Suppressor macrophage (primary cell): ENCODE results near the gene KAZN.

Experiments used
- DNase-seq, 4 experiments: peaks; one replicate each; pipeline ENCODE4 v3.0.0-alpha.2; 2020 to 2022

The KAZN gene

GRCh38 chr1:14803002-14803789 is 204.7 kb downstream of the KAZN start:
- DNase-seq = no peak

DNA sequence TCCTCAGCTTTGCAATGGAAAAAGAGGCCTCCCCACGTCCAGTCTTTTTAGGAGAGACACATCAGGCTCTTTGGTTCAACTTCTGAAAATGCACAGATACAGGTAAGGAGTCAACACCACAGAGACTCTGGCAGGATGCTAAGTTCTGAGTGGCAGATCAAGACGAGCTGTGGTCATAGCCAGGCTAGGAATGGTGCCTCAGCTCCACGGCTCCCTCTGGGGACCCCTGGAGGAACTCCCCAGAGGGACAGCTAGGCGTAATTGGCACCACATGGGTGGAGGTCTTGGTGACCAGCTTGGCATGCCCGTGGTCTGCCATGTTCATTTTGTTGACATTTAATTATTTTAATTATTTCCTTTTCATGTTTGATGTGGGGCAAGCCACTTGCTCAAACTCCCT is 206.1 kb downstream of the KAZN start:
- peak; percentile 30 to 66 (median 50) for DNase-seq

GRCh38 chr1:14806772-14807171 is 208.3 kb downstream of the KAZN start:
- DNase-seq = no peak

DNA sequence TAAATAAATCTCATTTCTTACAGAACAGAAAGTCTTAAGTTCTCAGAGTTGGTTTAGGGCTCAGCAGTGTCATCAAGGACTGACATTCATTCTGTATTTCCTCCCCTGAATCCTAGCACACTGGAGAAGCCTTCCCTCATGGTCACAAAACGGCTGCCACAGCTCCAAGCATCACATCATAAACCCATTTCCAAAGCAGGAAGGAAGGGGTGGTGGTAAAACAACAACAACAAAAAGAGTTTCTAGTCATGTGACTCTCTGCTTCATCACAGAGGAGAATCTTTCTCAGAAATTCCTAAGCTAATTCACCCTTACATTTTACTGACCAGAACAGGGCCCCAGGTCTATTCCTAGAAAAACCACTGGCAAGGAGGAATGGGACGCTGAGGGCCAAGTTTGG is 210.3 kb downstream of the KAZN start:
- DNase-seq = no peak

DNA sequence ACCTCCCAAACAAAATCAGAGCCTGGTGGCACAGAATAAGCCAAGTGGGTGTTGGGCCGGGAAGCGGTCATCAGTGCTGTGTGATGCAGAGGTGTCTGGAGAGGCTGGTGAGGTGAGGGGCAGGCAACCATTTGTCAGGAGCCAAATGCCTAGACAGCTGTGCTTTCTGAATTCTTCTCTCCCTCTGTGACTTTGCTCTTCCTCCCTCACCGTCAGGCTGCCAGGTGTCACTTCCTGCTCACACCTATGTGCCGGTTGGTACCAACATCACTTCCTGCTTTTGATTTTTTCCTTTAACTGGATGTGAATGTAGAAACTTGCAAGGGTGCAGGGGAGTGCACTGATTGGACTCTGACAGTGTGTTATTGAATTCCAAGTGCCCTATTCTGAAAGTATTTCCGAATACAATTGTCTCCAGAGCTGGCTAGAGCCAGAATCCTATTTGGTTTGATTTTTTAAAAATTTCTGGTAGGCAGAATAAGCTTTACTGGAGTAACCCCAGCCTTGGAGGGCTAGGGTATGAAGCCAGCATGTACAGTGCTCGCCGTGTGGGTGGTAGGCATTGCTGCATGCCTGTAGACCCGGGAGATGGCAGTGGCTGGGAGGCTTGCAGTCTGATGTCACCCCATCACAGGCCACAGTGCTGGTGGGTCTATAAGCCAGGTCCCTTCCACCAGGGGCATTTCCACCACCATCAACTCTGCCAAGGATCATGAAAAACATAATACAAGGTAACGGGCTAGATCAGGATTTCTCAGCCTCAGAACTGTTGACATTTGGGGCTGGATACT is 210.9 kb downstream of the KAZN start:
- DNase-seq = no peak

GRCh38 chr1:14810595-14811361 is 212.3 kb downstream of the KAZN start:
- no peak for DNase-seq

DNA sequence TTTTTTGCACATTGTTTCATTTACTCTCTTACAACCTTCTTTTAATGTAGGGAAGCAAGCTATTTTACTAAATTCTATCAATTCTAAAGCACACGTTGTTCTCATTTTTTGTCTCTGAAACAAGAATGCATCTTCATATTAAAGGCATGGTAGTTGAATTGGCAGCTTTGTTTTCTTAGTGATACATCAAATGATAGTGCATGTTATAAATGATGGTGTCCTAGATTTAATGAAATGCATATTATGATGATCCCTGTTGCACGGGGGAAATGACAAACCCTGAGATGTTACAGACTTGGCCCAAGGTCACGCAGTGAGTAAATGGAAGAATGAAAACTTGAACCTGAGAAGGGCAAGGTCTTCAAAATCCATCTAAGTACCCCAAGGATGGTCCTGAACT is 213.1 kb downstream of the KAZN start:
- no peak for DNase-seq

GRCh38 chr1:14812189-14812588 is 213.7 kb downstream of the KAZN start:
- no peak for DNase-seq

- no peak for DNase-seq
Observed at GRCh38 chr1:14815175-14815877, 216.8 kb downstream of the KAZN start.

DNA sequence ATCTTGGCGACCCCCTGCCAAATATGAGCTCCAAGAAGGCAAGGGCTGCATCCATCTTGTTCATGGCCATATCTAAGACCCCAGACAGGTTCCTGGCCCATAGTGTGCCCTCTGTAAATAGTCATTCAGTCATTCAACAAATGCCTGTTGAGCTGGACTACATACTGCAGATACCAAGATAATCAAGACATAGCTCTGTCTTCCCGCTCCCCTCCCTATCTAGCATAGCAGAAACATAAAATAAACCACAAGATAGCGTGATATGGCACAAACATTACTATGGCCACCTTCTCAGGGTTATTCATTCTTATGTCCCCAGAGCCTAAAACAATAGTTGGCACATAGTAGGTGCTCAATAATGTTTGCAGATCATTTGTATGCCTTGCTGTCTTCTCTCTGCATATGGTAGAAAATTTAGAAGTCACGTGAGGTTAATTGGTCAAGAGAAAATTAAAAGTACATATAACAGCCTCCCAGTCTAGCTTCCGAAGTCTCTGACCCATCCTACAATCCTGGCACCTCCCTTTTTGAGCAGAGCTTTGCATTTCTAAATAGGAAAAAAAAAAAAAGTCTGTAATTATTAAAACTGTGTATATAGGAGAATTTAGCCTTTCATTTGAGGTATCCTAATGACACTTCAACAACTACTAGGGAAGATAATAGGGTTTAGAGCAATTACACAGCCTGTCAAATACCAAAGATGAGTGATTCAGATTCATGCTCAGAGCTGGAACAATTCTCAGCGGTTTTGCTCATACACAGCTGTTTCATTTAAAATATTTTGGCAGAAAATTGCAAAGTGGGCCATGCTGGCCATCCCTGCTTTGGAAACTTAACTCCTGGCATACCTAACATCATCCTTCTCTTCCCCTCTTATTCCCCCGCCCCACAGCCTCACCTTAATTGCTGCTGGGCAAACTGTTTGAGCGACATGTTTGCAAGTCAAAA is 219.0 kb downstream of the KAZN start:
- no peak for DNase-seq

DNA sequence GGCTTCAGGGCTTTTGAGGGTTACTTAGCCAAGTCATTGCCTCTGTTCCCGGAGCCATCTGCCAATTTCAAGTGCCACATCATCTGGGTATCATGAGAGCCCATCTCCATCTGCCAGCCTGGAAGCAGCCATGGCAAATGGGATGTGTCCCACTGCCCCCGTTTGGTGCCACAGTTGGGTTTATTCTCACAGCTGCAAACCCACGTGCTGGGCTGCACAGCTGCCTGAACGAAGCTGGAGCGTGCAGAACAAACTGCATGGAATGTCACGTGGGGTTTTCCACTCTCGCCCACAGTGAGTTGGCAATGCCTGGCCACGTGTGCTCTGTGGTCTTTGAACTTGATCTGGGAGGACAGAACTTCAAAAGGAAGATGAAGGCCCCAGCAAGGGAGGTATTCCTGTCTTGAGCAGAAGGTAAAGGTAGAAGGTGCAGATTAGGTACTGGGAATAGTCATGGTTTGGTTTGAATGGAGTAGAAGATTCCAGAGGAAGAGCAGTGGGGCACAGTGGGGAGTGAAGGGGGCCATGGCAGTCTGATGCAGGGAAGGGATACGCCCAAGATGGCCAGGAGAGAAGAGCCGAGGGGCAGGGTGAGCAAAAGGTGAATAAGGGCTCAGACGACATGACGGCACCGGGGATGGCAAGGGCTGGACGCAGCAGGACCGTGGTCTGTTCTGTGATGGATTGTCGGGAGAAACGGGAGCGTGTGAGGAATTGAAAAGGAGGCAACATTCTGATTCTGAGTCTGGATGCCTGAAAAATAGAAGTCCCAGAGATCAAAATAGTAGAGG is 222.0 kb downstream of the KAZN start:
- DNase-seq = no peak

- no peak for DNase-seq
Observed at GRCh38 chr1:14822493-14822892, 224.0 kb downstream of the KAZN start.

DNA sequence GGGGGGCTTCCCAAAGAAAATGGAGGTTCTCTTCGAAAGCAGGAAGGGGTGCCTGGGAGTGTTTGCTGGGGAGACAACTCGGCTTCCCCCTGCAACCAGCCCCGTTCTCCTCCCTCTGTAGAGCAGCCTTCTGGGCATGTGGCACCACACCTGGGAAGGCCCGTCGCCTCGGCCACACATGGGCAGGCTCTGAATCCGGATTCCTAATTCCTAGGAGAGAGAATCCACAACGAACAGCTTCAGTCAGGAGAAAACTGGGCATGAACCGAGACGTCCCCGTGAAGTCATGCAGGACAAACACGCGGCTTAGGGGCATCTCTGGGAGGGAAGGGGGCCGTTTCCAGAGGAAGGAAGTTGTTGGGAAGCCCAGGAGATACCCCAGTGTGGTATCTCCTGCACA is 224.5 kb downstream of the KAZN start:
- no peak for DNase-seq

- DNase-seq = peak in 3 of 4 experiments; percentile 6 to 23 (median 22)
Observed at GRCh38 chr1:14824314-14824915, 225.9 kb downstream of the KAZN start.

DNA sequence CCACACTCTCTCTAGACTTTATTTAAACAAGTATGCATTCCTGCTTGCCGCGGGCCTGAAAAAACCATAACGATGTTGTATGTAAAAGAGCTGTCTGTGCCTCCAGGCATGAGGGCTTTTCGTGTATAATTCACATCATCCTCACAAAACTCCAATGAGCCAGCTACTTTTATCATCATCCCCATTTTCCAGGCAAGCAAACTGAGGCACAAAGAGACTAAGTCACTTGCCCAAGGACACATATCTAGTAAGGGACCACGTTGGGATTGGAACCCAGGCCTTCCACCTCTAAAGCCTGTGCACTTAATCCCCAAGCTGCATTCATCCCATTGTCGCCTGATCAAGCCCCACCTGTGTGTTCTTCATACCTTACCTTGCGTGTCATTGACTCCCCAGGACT is 226.9 kb downstream of the KAZN start:
- no peak for DNase-seq

DNA sequence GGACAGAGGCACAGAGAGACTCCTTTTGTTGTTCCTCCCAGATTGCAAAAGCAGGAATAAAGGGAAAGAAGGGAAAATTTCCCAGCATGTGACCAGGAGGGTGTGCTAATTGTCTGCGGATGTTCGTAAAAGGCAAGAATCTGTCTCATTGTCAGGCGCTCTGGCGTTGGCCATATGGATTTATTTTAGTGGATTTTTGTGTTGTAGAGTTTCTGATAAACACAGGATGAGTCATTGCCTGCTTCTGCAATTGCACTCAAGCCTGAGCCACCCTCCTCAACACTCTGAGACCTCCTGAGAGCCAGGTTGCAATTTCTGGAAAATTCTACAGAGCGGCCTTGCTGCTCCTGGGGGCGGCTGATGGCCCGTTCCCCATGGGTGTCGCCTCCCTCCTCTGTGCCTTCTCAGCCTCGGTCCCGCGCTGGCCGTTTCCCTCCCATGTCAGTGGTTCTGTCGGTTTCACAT is 227.7 kb downstream of the KAZN start:
- peak; percentile 15 to 42 (median 38) for DNase-seq

DNA sequence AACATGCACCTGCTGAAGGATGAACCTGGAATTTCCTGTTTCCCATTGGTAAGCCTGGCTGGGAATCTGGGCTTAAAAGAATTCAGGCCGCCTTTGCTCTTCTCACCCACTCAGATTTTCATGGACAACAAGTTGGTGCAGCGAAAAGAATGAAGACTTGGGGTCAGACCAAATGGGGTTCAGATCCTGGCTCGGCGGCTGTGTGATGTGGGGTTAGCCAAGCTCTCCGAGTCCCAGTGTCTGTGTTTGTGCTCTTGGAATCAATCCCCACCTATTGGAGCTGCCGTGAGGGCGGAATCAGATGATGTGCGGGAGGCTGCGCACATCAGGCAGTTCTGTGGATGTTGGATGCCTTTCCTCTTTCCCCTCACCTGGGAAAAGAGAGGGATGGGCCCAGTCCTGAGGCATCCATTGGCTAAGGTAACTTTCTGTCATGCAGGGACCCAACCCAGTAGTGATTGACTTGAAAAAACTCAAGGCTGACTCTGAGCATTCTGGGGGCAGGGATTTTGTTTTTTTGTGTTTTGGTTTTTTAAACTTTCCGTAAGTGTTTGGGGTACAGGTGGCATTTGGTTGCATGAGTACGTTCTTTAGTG is 228.3 kb downstream of the KAZN start:
- no peak for DNase-seq

DNA sequence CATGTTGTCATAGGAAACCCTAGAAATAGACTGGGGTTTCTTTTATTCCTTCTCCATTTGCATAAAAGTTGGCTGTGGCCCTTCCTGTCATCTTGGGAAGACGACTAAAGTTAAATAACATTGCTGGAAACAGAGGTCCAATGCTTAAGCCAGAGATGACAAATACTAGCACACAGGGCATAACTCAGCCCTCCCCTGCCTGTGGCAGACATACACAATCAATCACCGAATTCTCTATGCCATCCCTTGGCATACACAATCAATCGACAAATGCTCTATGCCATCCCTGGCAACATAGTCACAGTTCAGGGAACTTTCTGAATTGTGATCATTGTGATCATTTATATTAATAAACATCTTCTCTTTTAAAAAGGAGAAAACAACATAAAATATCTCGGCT is 229.4 kb downstream of the KAZN start:
- no peak for DNase-seq

DNA sequence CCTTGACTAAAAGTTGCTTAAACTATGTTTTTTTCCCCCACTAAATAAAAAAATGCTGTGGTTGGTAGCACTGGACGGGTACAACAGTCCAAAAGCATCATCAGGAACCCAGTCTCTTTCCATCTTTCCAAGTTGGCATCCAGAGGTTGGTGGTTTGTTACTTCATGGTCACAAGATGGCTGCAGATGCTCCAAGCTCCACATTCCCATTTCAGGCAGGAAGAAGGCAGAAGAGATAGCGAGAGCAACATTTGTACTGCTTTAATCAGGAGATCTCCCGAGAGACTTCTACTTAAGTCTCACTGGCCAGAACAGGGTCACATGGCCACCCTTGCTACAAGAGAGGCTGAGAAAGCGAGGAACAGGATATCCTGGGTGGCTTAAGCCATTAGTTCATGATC is 230.2 kb downstream of the KAZN start:
- no peak for DNase-seq

- peak in 2 of 4 experiments; percentile 3 to 12 for DNase-seq
Observed at GRCh38 chr1:14835725-14836124, 237.2 kb downstream of the KAZN start.
